CD4-positive, alpha-beta T cell treated with Interleukin-15 for 4 hours (primary cell): ENCODE results near the gene MEI1.

Experiments used
- DNase-seq: peaks from one replicate; pipeline ENCODE4 v3.0.0-alpha.2; 2020; ENCODE audit warnings: low spot score

Gene MEI1

GRCh38 chr22:41787331-41787730, 88.0 kb downstream of the MEI1 start:
- no peak for DNase-seq

DNA sequence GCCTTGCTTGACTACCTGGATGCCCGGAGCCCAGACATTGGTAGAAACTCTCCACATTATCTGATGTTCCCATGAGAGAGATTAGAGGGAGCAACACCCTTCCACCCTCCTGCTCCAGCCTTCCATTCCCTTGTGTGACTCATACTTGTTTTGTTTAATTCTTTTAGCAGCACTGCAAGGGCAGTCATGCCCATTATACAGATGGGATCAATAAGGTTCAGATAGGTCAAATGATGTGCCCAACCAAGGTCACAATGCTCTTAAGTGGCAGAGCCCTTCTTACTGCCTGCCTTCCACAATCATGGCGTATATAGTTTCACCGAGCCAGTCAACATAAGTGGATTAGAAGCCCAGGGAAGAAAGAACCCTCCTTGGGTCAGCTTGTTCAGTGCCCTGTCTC, 94.6 kb downstream of the MEI1 start:
- DNase-seq, result no peak

DNA sequence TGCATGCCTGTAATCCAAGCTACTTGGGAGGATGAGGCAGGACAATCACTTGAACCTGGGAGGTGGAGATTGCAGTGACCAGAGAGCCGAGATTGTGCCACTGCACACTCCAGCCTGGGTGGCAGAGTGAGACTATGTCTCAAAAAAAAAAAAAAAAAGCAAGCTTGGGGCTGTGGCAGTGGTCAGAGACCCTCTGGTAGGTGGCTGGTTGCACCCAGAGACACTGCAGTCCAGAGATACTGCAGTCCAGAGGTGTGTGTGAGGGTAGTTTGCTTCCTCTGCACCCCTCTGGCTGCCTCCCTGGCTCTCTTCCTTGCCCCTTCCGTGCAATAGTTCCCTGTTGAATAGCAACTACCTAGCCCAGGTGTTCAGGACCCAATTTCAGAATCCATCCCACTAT, 99.4 kb downstream of the MEI1 start:
- no peak for DNase-seq

GRCh38 chr22:41799486-41800347, 100.4 kb downstream of the MEI1 start:
- no peak for DNase-seq

DNA sequence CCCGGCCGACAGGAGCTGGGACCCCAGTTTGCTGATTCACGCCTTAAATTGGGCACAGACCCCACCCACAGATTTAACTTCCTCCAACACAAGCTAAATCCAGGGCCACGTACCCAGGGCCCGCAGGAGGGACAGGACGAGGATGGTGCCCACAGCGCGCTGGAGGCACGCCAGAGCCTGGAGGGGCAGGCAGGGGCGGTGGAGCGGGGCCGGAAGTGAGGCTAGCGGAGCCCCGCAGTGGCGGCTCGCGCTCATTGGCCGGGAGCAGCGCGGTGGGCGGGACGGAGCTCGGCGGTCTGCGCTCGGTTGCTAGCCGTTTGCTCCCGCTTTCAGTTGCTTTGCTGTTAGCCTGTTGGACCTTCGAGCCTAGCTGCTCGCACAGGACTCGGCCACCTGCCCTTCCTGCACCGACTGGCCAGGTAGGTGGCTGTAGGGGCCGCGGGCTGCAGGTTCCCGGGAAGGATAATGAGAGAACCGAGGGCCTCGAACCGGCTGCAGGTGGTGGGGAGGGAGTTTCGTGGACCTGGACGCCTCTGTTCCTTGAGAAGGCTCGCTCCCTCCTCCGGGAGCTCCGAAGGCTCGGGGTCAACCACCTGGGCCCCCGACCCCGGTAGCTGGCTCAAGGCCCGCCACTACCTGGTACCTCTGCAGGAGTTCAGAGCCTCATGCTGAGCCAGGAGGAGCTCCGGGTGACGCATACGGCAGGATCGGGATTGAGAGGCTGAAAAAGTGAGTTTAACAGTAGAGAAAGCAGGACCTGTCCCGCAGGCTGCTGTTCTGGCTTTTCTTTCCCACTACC, 101.2 kb downstream of the MEI1 start, which contains the start of gene CCDC134:
TSS of gene CCDC134 (plus strand) at position 332 of the 799 bp plus-strand sequence. CDS start 8,212 bp downstream, outside the sequence.
- peak; percentile 88 for DNase-seq

GRCh38 chr22:41801147-41801819, 102.0 kb downstream of the MEI1 start:
- no peak for DNase-seq

DNA sequence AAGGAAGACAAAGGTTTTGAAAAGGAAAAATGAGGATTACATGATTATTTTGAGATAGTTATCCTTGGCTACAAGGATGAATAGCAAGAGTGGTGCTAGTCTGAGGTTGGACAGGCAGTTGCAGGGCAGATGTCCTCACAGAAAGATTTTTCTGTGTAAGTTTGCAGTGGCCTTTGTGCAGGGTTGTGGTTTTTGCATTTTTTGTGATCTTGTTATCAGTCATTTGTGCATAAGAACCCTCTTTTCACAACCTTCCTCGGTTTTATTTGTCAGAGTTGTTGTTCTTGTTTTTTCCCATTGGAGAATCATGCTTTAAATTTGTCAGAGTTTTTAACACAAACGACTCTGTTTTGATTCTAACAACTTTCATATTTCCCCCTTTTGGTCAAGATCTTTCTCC, 102.6 kb downstream of the MEI1 start:
- DNase-seq, result no peak

- DNase-seq, result no peak
Measured at GRCh38 chr22:41805639-41806038, 106.3 kb downstream of the MEI1 start.

DNA sequence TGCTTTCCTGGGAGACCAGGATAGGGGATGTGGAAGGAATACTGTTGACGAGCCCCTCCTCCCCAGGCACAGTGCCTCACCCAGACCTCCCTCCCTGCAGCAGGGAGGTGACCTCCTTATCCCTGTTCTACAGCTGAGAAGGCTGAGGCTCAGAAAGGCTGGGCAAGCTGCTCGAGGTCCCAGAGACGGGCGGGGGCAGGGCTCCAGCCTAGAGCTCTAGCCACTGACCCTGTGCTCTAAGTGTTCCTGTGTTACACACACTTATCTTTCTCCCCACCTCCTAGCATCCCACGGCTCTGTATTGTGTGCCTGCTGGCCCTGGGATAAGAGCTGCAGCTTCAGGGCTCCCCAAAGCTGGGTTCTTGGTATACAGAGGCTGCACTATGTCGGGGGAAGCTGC, 109.1 kb downstream of the MEI1 start:
- no peak for DNase-seq

- no peak for DNase-seq
Measured at GRCh38 chr22:41810022-41810421, 110.7 kb downstream of the MEI1 start.

- DNase-seq, result no peak
Measured at GRCh38 chr22:41812805-41813545, 113.7 kb downstream of the MEI1 start.

DNA sequence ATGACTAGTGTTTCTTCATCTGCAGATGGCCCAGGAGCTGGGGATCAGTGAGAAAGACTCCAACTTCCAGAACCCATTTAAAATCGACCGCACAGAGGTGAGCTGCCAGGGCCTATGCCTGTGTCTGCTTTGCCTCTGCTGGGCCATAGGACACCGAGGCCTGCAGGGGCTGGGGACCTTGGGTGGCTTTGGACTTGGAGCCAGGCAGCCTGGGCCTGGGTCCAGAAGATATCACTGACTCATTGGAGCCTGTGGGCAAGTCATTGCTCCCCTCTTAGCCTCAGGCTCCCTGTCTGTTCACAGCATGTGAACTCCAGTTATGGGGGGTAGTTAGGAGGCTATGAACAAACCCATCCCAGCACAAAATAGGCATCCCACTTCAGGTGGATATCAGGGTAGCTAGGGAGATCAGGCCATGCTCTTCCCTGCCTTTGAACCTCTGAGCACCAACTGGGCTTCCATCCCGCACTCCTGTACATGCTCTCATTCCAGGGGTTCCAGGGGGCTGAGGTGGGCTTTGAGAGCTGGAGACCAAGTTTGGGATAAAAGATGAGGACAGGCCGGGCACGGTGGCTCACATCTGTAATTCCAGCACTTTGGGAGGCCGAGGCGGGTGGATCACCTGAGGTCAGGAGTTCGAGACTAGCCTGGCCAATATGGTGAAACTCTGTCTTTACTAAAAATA, 114.6 kb downstream of the MEI1 start:
- DNase-seq, result no peak

DNA sequence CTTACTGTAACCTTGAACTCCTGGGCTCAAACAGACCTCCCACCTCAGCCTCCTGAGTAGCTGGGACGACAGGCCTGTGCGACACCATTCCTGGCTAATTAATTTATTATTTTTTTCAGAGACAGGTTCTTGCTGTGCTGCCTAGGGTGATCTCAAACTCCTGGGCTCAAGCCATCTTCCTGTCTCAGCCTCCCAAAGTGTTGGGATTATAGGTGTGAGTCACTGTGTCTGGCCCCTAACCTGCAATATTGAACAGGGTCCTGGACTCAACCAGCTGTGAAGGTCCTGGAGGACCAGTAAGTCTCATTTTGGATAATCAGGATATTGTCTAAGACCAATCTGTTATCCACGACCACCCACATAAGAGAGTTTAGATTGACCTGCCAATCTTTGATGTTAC, 116.4 kb downstream of the MEI1 start:
- DNase-seq, result no peak

DNA sequence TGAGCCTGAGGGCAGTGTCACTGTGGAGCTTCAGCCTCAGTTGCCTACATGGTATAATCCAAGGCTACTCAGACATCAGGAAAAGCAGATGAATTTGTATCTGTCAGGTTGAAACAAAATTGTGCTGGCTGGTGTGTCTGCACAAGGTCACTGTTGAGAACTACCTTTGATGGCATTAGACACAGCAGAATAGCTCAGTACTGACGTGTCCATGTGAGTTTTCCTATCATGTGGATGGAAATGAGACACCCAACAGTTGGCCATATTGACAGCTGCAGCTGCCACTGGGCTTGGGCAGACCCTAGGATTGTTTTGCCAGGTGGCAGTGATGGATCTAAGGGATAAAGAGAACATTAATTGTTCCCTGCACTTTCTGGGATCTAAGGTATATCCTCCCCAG, 116.9 kb downstream of the MEI1 start:
- DNase-seq, result no peak

DNA sequence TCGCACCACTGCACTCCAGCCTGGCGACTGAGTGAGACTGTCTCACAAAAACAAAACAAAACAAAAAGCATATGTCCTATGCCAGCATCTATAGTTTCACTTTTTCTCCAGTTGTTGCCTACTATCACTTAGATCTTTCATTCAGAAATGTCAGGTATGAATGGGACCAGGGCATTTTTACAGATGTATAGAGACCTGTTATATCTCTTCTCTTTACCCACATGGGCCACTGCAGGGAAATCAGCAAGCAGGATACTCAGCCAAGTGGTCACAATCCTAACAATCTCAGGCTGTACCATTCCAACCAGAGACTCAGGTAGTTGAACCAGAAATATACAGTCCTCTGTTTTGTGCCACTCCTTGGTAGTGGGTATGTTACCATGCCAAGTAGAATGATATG, 117.6 kb downstream of the MEI1 start:
- no peak for DNase-seq

DNA sequence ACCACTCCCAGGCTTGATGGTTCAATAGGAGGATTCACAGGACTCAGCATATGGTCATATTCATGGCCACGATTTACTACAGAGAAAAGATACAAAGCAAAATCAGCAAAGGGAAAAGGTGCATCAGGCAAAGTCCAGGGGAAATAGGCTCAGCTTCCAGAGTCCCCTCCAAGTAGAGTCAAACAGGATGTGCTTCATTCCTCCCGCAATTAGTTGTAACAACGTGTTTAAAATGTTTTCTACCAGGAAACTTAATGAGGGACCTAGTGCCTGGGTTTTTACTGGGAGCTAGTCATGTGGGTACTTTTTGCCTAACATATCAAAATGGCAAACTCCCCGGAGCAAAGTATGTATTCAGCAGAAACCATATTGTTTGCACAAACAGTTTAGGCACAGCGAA, 118.7 kb downstream of the MEI1 start:
- DNase-seq, result no peak

- no peak for DNase-seq
Measured at GRCh38 chr22:41818596-41818995, 119.3 kb downstream of the MEI1 start.

DNA sequence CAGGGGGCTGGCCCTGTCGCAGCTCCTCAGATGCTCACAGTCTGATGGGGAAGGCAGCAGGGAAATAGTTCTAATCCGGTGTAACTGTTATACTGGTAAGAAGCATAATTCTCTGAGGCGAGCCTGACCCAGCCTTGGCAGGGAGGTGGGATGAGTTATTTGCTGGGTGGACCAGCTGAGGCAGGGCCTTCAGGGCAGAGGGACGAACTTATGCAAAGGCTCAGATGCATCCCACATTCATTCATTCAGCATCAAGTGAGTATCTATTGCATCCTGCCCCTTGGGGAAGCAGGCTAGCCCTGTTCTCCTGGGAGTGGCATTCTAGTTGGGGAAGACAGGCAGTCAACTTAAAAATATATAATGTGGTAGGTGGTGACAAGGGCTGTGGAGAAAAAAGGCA, 120.0 kb downstream of the MEI1 start:
- DNase-seq, result no peak

DNA sequence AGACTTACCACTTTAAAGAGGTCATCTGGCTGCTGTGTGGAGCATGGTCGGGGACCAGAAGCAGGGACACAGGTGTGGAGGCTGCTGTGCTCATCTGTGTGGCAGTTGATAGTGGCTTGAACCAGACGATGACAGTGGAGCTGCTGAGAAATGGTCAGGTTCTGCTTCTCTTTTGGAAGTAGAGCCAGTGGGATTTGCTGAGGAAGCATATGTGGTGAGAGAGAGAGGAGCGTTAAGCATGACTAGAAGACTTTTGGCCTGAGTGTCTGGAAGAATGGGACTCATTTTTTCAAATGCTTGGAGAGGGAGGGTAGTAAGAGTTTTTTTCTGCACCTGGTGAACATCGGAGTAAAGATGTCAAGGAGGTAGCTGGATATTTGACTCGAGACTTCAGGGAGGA, 121.1 kb downstream of the MEI1 start:
- DNase-seq, result no peak

- no peak for DNase-seq
Measured at GRCh38 chr22:41821471-41822316, 122.4 kb downstream of the MEI1 start.
